Fibroblast of lung (primary cell): ENCODE data around the gene TMEM259. TPM values are rescaled to one million over a fixed set of nuclear protein-coding genes. Genes with fewer than 3 reads are reported as not detected.

Source experiments
- DNase-seq, 2 donors: peaks; one replicate each; pipeline versions ENCODE4 v3.0.0 to v3.0.0-alpha.2; 2010; ENCODE audit warnings: low read depth in 2 of 2
- H2AFZ ChIP-seq: 2 replicates; pipeline ENCODE4 v1.5.1; 2012; ENCODE audit warnings: low read length, control low read depth, inconsistent platforms
- H3K27ac ChIP-seq: 2 replicates; pipeline ENCODE4 v1.5.1; 2011; ENCODE audit warnings: low read length, control low read depth; ENCODE audit not compliant: insufficient read depth
- H3K27me3 ChIP-seq: 2 replicates; pipeline ENCODE4 v1.5.1; 2011; ENCODE audit warnings: mild to moderate bottlenecking, low read length; ENCODE audit not compliant: control insufficient read depth, insufficient read depth
- H3K36me3 ChIP-seq: 2 replicates; pipeline ENCODE4 v1.5.1; 2011; ENCODE audit warnings: low read length; ENCODE audit not compliant: control insufficient read depth, insufficient read depth
- H3K4me1 ChIP-seq: 2 replicates; pipeline ENCODE4 v1.5.1; 2011; ENCODE audit warnings: low read length; ENCODE audit not compliant: control insufficient read depth, insufficient read depth; ENCODE audit errors: extremely low read depth
- H3K4me2 ChIP-seq: 2 replicates; pipeline ENCODE4 v1.5.1; 2011; ENCODE audit warnings: low read length, control low read depth; ENCODE audit not compliant: insufficient read depth; ENCODE audit errors: extremely low read depth
- H3K4me3 ChIP-seq, 4 experiments: fragments of 200-600 bp in 1 of 4; sonication (generic) in 1 of 4; replicated peaks in 1 of 4; 2 replicates each; pipeline ENCODE4 v1.5.1; 2011 to 2016; ENCODE audit warnings: low read length in 4 of 4, low read depth in 3 of 4, mild to moderate bottlenecking in 3 of 4, control low read depth in 2 of 4, inconsistent platforms in 1 of 4, mixed read lengths in 1 of 4; ENCODE audit not compliant: insufficient read depth in 1 of 4; ENCODE audit errors: control extremely low read depth in 1 of 4
- H3K79me2 ChIP-seq: 2 replicates; pipeline ENCODE4 v1.5.1; 2012; ENCODE audit warnings: mild to moderate bottlenecking, low read length, inconsistent platforms; ENCODE audit not compliant: control insufficient read depth, insufficient read depth
- H3K9ac ChIP-seq: 2 replicates; pipeline ENCODE4 v1.5.1; 2011; ENCODE audit warnings: mild to moderate bottlenecking, low read length, control low read depth; ENCODE audit not compliant: insufficient read depth
- H3K9me3 ChIP-seq: 2 replicates; pipeline ENCODE4 v1.5.1; 2012; ENCODE audit warnings: low read depth, low read length; ENCODE audit not compliant: control insufficient read depth, insufficient read depth
- H4K20me1 ChIP-seq: 2 replicates; pipeline ENCODE4 v1.5.1; 2011; ENCODE audit warnings: low read length; ENCODE audit not compliant: control insufficient read depth, insufficient read depth; ENCODE audit errors: extremely low read depth
- EZH2 ChIP-seq: IDR thresholded peaks from 2 replicates; pipeline ENCODE4 v1.5.1; 2012; ENCODE audit warnings: low read length, control low read depth, mild to moderate bottlenecking; ENCODE audit errors: missing control alignments
- polyA plus RNA-seq, 2 donors: library from polyadenylated mRNA; depleted of rRNA in 1 of 2; stranded (reverse) in 1 of 2; unstranded in 1 of 2; fragments of >200 nt; gene quantifications; 2 replicates each; pipeline ENCODE4 v1.2.1, GENCODE V29; 2011 to 2012; ENCODE audit warnings: missing spikeins in 1 of 2
- total RNA-seq: library from RNA; depleted of rRNA; stranded (reverse); fragments of >200 nt; gene quantifications from 2 replicates; pipeline ENCODE4 v1.2.1, GENCODE V29; 2014
- TF ChIP-seq, protein P1 (sequence below), 2 donors: IDR thresholded peaks in 1 of 2; conservative IDR thresholded peaks in 1 of 2; 1 replicate in 1 of 2; 2 replicates in 1 of 2; pipeline ENCODE4 v1.5.1; 2011 to 2012; ENCODE audit warnings: low read length in 2 of 2, control low read depth in 1 of 2, inconsistent platforms in 1 of 2, low read depth in 1 of 2, mild to moderate bottlenecking in 1 of 2

TMEM259 gene
- total and polyA plus RNA-seq, 2 donors (not counting 1 experiment from before 2014, with no cell fraction given), result 57.8 to 67.1 TPM

DNA sequence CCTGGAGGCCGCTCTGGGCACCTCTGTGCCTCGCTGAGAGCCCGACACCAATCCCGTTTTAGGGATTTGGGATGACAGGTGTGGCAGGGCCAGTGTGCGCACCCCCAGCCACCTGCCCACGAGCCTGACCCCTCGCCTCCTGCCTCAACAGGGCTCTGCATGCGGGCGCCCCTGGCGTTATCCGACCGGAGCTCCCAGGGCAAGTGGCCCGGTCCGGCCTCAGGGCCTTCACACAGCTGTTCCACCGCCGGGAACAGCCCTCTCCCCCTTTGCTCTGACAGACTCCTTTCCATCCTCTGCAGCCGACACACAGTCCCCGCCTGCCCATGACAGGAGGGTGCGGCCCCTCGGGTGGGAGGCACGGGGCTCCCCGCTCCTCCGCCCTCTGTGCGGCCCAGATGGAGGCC is 43.9 kb downstream of the TMEM259 start:
- DNase-seq, result no peak
- Histone ChIP-seq H3K79me2 (no peaks in the 10 kb centered on the region), H3K4me2 (no peak overlapping the region), H3K9me3 (no peaks in the 10 kb centered on the region), H3K4me1 (peaks cover 9% of the 10 kb centered on the region), H4K20me1 (no peaks in the 10 kb centered on the region), H3K9ac (no peak overlapping the region), H3K27me3 (no peaks in the 10 kb centered on the region), H3K4me3 (no peak overlapping the region), H3K27ac (no peak overlapping the region), H2AFZ (no peak overlapping the region), H3K36me3 (no peaks in the 10 kb centered on the region)
- TF ChIP-seq, protein P1, sequence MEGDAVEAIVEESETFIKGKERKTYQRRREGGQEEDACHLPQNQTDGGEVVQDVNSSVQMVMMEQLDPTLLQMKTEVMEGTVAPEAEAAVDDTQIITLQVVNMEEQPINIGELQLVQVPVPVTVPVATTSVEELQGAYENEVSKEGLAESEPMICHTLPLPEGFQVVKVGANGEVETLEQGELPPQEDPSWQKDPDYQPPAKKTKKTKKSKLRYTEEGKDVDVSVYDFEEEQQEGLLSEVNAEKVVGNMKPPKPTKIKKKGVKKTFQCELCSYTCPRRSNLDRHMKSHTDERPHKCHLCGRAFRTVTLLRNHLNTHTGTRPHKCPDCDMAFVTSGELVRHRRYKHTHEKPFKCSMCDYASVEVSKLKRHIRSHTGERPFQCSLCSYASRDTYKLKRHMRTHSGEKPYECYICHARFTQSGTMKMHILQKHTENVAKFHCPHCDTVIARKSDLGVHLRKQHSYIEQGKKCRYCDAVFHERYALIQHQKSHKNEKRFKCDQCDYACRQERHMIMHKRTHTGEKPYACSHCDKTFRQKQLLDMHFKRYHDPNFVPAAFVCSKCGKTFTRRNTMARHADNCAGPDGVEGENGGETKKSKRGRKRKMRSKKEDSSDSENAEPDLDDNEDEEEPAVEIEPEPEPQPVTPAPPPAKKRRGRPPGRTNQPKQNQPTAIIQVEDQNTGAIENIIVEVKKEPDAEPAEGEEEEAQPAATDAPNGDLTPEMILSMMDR (conservative IDR thresholded peaks at IDR 0.05 in 1 of 2, IDR thresholded peaks at IDR 0.05 in 1 of 2; ENCODE audit: low read depth in 1 of 2, low read length in 2 of 2), result no peak
- TF ChIP-seq EZH2, result no peak

DNA sequence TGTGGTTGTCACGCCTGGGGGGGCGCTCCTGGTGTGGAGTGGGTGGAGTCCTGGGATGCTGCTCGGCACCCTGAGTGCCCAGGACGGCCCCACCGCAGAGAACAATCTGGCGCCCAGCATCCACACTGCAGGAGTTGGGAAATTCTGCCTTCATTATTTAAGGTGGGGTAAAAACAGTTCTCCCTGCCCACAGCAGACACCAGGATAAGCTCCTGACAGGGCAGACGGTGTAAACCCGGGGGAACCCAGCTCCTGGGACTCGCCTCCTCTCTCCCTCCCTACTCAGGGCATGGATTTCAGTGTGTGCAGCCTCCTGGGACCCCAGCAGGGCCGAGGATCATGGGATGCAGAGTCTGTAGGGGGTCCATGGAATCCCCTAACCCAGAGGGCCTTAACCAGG is 44.4 kb downstream of the TMEM259 start:
- H3K4me1 ChIP-seq, result peaks cover 9% of the 10 kb centered on the region
- no peak for DNase-seq
- no peaks in the 10 kb centered on the region for H3K27me3 ChIP-seq
- no peaks in the 10 kb centered on the region for H3K79me2 ChIP-seq
- no peak overlapping the region for H3K27ac ChIP-seq
- H3K4me3 ChIP-seq, result no peak overlapping the region
- no peak overlapping the region for H2AFZ ChIP-seq
- no peak overlapping the region for H3K4me2 ChIP-seq
- TF ChIP-seq, protein P1 (conservative IDR thresholded peaks at IDR 0.05 in 1 of 2, IDR thresholded peaks at IDR 0.05 in 1 of 2; ENCODE audit: low read depth in 1 of 2, low read length in 2 of 2), result no peak
- TF ChIP-seq EZH2, result no peak
- no peaks in the 10 kb centered on the region for H3K36me3 ChIP-seq
- H3K9me3 ChIP-seq, result no peaks in the 10 kb centered on the region
- H3K9ac ChIP-seq, result no peak overlapping the region
- no peaks in the 10 kb centered on the region for H4K20me1 ChIP-seq

DNA sequence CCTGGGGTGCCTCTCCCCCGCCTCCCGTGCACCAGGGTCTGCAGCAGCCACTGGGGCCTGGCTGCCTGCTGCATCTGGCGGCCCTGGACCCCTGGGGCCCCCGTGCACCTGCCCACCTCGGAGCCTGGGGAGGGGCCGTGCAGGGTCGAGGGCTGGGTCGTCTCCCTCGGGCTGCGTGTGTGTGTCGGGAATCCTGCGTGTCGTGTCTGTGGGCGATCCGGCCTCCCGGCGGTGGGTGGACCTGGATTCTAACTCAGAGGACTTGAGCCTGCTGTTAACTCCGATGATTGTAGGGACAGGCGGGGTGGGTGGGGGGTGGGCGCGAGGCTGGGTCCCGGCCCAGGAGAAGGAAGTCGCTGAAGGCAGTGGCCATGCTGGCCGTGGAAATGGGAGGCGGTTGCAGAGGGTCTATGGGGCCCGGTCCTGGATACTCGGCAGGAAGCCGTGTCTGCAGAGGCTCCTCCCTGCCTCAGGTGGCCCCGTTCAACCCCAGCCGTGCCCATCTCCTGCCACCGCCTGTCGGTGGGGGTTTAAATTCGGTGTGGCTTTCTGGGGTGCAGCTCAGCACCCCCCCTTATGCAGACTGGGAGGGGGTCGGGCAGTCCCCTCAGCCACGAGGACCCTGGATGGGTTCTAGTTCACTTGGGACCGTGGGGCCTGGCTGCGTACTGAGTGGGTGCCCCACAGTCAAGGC is 46.2 kb downstream of the TMEM259 start:
- H3K9me3 ChIP-seq, result peaks cover 2% of the 10 kb centered on the region
- peaks cover 5% of the 10 kb centered on the region for H3K36me3 ChIP-seq
- no peaks in the 10 kb centered on the region for H4K20me1 ChIP-seq
- no peak overlapping the region for H3K4me3 ChIP-seq
- no peak overlapping the region for H2AFZ ChIP-seq
- H3K27ac ChIP-seq, result no peak overlapping the region
- no peaks in the 10 kb centered on the region for H3K79me2 ChIP-seq
- no peak overlapping the region for H3K9ac ChIP-seq
- DNase-seq, result no peak
- H3K27me3 ChIP-seq, result no peaks in the 10 kb centered on the region
- H3K4me1 ChIP-seq, result no peaks in the 10 kb centered on the region
- no peak for TF ChIP-seq EZH2
- TF ChIP-seq, protein P1 (conservative IDR thresholded peaks at IDR 0.05 in 1 of 2, IDR thresholded peaks at IDR 0.05 in 1 of 2; ENCODE audit: low read depth in 1 of 2, low read length in 2 of 2), result no peak
- H3K4me2 ChIP-seq, result no peak overlapping the region
